BE2C (cell line): Measurements from ENCODE around the gene SHC3.

Experiments
- DNase-seq: peaks from one replicate; pipeline ENCODE4 v3.0.0-alpha.2; 2020
- H3K27me3 ChIP-seq: fragments of 250-450 bp; sonication (Bioruptor Pico); 2 replicates; pipeline ENCODE4 v1.5.1; 2020; ENCODE audit warnings: mild to moderate bottlenecking
- H3K36me3 ChIP-seq: fragments of 250-450 bp; sonication (Bioruptor Pico); 2 replicates; pipeline ENCODE4 v1.5.1; 2020; ENCODE audit warnings: mild to moderate bottlenecking
- H3K4me1 ChIP-seq: fragments of 250-450 bp; sonication (Bioruptor Pico); 2 replicates; pipeline ENCODE4 v1.5.1; 2020
- H3K4me3 ChIP-seq: 2 replicates; pipeline ENCODE4 v1.5.1; 2011; ENCODE audit warnings: low read depth, low read length
- H3K9me3 ChIP-seq: fragments of 250-450 bp; sonication (Bioruptor Pico); 2 replicates; pipeline ENCODE4 v1.5.1; 2020
- CTCF ChIP-seq: IDR thresholded peaks from 2 replicates; pipeline ENCODE4 v1.5.1; 2012; ENCODE audit warnings: mild to moderate bottlenecking, low read depth, low read length

SHC3 gene

GRCh38 chr9:89144238-89144637, 34.4 kb downstream of the SHC3 start:
- no peaks in the 10 kb centered on the region; the same call in 1 of the 2 replicates for H3K4me1 ChIP-seq
- H3K27me3 ChIP-seq: no peaks in the 10 kb centered on the region
- no peak for TF ChIP-seq CTCF
- no peak for DNase-seq
- no peak overlapping the region for H3K4me3 ChIP-seq
- peaks cover 4% of the 10 kb centered on the region for H3K36me3 ChIP-seq
- H3K9me3 ChIP-seq: no peaks in the 10 kb centered on the region

- no peaks in the 10 kb centered on the region; the same call in 1 of the 2 replicates for H3K4me1 ChIP-seq
- peaks cover 4% of the 10 kb centered on the region for H3K36me3 ChIP-seq
- no peak for TF ChIP-seq CTCF
- no peak for DNase-seq
- no peaks in the 10 kb centered on the region for H3K9me3 ChIP-seq
- no peak overlapping the region for H3K4me3 ChIP-seq
- no peaks in the 10 kb centered on the region for H3K27me3 ChIP-seq
Measured at GRCh38 chr9:89143266-89143665, 35.4 kb downstream of the SHC3 start.

- TF ChIP-seq CTCF: no peak
- H3K9me3 ChIP-seq: no peaks in the 10 kb centered on the region
- no peak overlapping the region for H3K4me3 ChIP-seq
- no peaks in the 10 kb centered on the region; the same call in 1 of the 2 replicates for H3K4me1 ChIP-seq
- H3K27me3 ChIP-seq: no peaks in the 10 kb centered on the region
- DNase-seq: no peak
- peaks cover 6% of the 10 kb centered on the region for H3K36me3 ChIP-seq
Measured at GRCh38 chr9:89139455-89139854, 39.2 kb downstream of the SHC3 start.

- Histone ChIP-seq H3K9me3 (no peaks in the 10 kb centered on the region), H3K27me3 (no peaks in the 10 kb centered on the region), H3K4me3 (no peak overlapping the region), H3K4me1 (no peaks in the 10 kb centered on the region; the same call in 1 of the 2 replicates), H3K36me3 (peaks cover 5% of the 10 kb centered on the region)
- no peak for DNase-seq
- TF ChIP-seq CTCF: no peak
Measured at GRCh38 chr9:89138463-89139390, 39.9 kb downstream of the SHC3 start.

GRCh38 chr9:89137542-89138462, 40.8 kb downstream of the SHC3 start:
- H3K4me1 ChIP-seq: no peaks in the 10 kb centered on the region; the same call in 1 of the 2 replicates
- H3K4me3 ChIP-seq: no peak overlapping the region
- DNase-seq: no peak
- H3K9me3 ChIP-seq: no peaks in the 10 kb centered on the region
- no peaks in the 10 kb centered on the region for H3K27me3 ChIP-seq
- H3K36me3 ChIP-seq: peaks cover 2% of the 10 kb centered on the region; the same call in 1 of the 2 replicates
- TF ChIP-seq CTCF: no peak
